Kidney (tissue), 14 donors: ENCODE measurements around the gene GFOD1. TPM values are rescaled to one million over a fixed set of nuclear protein-coding genes. Genes with fewer than 3 reads are reported as not detected.
"Not testable (repeated sequence)": the region's sequence is repeated elsewhere in the genome, so short reads cannot be mapped to it uniquely, and the experiment has no call there.

Source experiments
- DNase-seq, 5 donors: peaks; one replicate each; pipeline ENCODE4 v3.0.0-alpha.2; 2013 to 2020
- FAIRE-seq: peaks from 2 replicates; lab custom pipeline; 2012; peaks lifted over from hg19 to GRCh38; lab: Jason Lieb, UNC
- H3K27ac ChIP-seq, 2 donors: one replicate each; pipeline ENCODE4 v1.7.0; 2013; ENCODE audit warnings: low read depth in 2 of 2, low read length in 2 of 2, inconsistent platforms in 1 of 2
- H3K27me3 ChIP-seq: one replicate; pipeline ENCODE4 v1.7.1; 2013; ENCODE audit warnings: low read length, inconsistent platforms; ENCODE audit not compliant: control insufficient read depth, insufficient read depth
- H3K36me3 ChIP-seq, 3 donors: one replicate each; pipeline versions ENCODE4 v1.7.0 to v1.7.1; 2013; ENCODE audit warnings: low read length in 3 of 3, control low read depth in 1 of 3, inconsistent platforms in 1 of 3; ENCODE audit not compliant: insufficient read depth in 3 of 3, control insufficient read depth in 2 of 3
- H3K4me1 ChIP-seq, 3 donors: one replicate each; pipeline versions ENCODE4 v1.7.0 to v1.7.1; 2013; ENCODE audit warnings: low read length in 3 of 3, inconsistent platforms in 1 of 3, low read depth in 1 of 3; ENCODE audit not compliant: control insufficient read depth in 2 of 3, insufficient read depth in 2 of 3
- H3K4me3 ChIP-seq, 3 donors: one replicate each; pipeline versions ENCODE4 v1.7.0 to v1.8.1; 2013; ENCODE audit warnings: low read length in 3 of 3, control low read depth in 1 of 3, inconsistent platforms in 1 of 3
- H3K9ac ChIP-seq, 3 donors: one replicate each; pipeline versions ENCODE4 v1.7.0 to v1.7.1; 2013; ENCODE audit warnings: low read length in 3 of 3, control low read depth in 1 of 3, inconsistent platforms in 1 of 3
- H3K9me3 ChIP-seq, 3 donors: one replicate each; pipeline versions ENCODE4 v1.7.0 to v1.7.1; 2013; ENCODE audit warnings: low read length in 3 of 3, control low read depth in 1 of 3, inconsistent platforms in 1 of 3; ENCODE audit not compliant: control insufficient read depth in 2 of 3, insufficient read depth in 1 of 3
- intact Hi-C: fragments of 100-400 bp; cut with DNase I; formaldehyde crosslinking; loops from one replicate; pipeline ENCODE4 v1.11.1; 2022
- polyA plus RNA-seq: library from polyadenylated mRNA; stranded (reverse); fragments of 350-450 nt; fragmentation: Illumina TruSeq; extraction: RNeasy Lipid Tissue Mini Kit (QIAGEN cat#74804); gene quantifications from one replicate; pipeline ENCODE4 v1.2.3, GENCODE V29; 2014; ENCODE audit warnings: low read depth, low replicate concordance; ENCODE audit not compliant: insufficient read depth
- total RNA-seq: library from RNA; stranded (reverse); fragmentation: NEBNext Ultra II Directional; extraction: Animal tissue kit (Norgen Biotek cat#: 25700); gene quantifications from one replicate; pipeline ENCODE4 v1.2.1, GENCODE V29; 2021
- TF ChIP-seq, protein P1 (sequence below): IDR thresholded peaks from 3 replicates; pipeline ENCODE4 v1.5.1; 2012; ENCODE audit warnings: mild to moderate bottlenecking, moderate library complexity, borderline replicate concordance; ENCODE audit not compliant: insufficient read depth; ENCODE audit errors: extremely low read depth
- donor health status: control.
- donor health status: control.
- donor health status: control.
- donor health status: control.
- donor health status: control.
- donor health status: DM: yes; HTN: yes; CAD: no.
- donor health status: Normal renal cell carcinoma (clear cell type).

Gene GFOD1
- total and polyA plus RNA-seq, 2 donors from 2014 or later: 2.1 to 14.6 TPM

DNA sequence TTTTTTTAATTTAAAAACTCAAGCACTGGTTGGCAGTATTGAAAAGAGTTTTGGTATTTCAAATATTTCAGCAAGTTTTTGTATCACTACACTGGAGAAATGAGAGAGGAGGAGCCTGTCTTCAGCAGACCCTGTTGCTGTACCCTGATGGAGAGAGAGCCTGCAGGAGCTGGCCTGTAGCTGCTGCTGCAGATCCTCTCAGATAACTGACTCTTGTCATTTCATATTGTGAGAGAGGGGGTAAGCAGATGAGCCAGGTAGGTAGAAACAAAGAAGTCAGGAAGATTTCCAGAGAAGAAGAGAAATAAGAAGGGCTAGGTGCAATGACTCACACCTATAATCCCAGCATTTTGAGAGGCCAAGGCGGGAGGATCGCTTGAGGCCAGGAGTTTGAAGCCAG, 94.9 kb downstream of the GFOD1 start:
- TF ChIP-seq, protein P1, sequence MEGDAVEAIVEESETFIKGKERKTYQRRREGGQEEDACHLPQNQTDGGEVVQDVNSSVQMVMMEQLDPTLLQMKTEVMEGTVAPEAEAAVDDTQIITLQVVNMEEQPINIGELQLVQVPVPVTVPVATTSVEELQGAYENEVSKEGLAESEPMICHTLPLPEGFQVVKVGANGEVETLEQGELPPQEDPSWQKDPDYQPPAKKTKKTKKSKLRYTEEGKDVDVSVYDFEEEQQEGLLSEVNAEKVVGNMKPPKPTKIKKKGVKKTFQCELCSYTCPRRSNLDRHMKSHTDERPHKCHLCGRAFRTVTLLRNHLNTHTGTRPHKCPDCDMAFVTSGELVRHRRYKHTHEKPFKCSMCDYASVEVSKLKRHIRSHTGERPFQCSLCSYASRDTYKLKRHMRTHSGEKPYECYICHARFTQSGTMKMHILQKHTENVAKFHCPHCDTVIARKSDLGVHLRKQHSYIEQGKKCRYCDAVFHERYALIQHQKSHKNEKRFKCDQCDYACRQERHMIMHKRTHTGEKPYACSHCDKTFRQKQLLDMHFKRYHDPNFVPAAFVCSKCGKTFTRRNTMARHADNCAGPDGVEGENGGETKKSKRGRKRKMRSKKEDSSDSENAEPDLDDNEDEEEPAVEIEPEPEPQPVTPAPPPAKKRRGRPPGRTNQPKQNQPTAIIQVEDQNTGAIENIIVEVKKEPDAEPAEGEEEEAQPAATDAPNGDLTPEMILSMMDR: no peak
- DNase-seq (no peak), FAIRE-seq (no peak)
- no peak overlapping the region for H3K9ac ChIP-seq
- H3K4me1 ChIP-seq: no peaks in the 10 kb centered on the region
- H3K27me3 ChIP-seq: no peaks in the 10 kb centered on the region
- intact Hi-C loops: no loop called here
- no peaks in the 10 kb centered on the region for H3K36me3 ChIP-seq
- no peak overlapping the region for H3K4me3 ChIP-seq
- H3K27ac ChIP-seq: no peak overlapping the region
- no peaks in the 10 kb centered on the region for H3K9me3 ChIP-seq

DNA sequence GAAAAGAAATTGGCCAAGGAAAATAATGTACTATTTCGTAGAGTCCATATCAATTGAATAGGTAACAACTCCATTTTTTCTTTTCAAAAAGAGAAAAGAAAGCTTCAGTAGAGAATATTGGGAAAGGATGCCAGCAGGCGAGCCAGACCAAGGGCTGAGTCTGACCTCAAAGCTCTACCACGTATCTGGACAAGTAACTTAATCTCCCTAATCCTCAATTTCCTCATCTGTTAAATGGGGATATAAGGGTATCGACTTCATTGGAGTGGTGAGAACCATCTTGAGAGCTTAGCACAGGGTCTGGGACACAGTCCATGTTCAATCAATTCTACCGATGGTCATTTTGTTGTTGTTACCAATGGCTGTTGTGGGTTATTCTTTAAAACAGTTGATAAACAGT, 95.9 kb downstream of the GFOD1 start:
- Histone ChIP-seq H3K4me1 (no peaks in the 10 kb centered on the region), H3K27ac (no peak overlapping the region), H3K9me3 (no peaks in the 10 kb centered on the region), H3K27me3 (no peaks in the 10 kb centered on the region), H3K4me3 (no peak overlapping the region), H3K36me3 (no peaks in the 10 kb centered on the region), H3K9ac (no peak overlapping the region)
- no peak for FAIRE-seq
- TF ChIP-seq, protein P1: no peak
- no peak for DNase-seq
- intact Hi-C loops: no loop called here

DNA sequence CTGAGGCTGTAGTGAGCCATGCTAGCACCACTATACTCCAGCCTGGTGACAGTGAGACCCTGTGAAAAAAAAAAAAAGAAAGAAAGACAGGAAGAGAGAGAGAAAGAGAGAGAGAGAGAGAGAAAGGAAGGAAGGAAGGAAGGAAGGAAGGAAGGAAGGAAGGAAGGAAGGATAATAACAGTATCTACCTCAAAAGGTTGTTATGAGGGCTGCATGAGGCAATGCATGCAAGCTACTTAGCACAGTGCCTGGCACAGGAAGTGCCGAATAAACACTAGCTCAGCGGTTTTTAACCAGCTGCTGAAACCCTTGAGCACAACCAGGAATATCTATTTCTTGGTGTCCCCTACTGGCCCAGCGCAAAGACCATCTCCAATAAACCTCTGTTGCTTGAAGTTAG, 96.7 kb downstream of the GFOD1 start:
- TF ChIP-seq, protein P1: no peak
- intact Hi-C loops: no loop called here
- no peaks in the 10 kb centered on the region for H3K27me3 ChIP-seq
- H3K9ac ChIP-seq: no peak overlapping the region
- H3K9me3 ChIP-seq: no peaks in the 10 kb centered on the region
- no peak for DNase-seq
- no peak for FAIRE-seq
- no peak overlapping the region for H3K27ac ChIP-seq
- H3K36me3 ChIP-seq: no peaks in the 10 kb centered on the region
- no peaks in the 10 kb centered on the region for H3K4me1 ChIP-seq
- H3K4me3 ChIP-seq: no peak overlapping the region

DNA sequence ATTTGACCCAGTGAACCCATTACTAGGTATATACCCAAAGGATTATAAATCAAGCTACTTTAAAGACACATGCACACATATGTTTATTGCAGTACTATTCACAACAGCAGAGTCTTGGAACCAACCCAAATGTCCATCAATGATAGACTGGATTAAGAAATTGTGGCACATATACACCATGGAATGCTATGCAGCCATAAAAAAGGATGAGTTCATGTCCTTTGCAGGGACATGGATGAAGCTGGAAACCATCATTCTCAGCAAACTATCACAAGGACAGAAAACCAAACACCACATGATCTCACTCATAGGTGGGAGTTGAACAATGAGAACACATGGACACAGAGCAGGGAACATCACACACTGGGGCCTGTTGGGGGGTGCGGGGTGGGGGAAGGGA, 98.2 kb downstream of the GFOD1 start:
- H3K36me3 ChIP-seq, FAIRE-seq, H3K27me3 ChIP-seq, H3K4me3 ChIP-seq, DNase-seq, H3K9ac ChIP-seq, H3K27ac ChIP-seq, intact Hi-C loops, H3K4me1 ChIP-seq, H3K9me3 ChIP-seq: not testable (repeated sequence)

DNA sequence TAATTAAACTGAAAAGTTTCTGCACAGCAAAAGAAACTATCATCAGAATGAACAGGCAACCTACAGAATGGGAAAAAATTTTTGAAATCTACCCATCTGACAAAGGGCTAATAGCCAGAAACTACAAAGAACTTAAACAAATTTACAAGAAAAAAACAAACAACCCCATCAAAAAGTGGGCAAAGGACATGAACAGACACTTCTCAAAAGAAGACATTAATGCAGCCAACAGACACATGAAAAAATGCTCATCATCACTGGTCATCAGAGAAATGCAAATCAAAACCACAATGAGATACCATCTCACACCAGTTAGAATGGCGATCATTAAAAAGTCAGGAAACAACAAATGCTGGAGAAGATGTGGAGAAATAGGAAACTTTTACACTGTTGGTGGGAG, 98.6 kb downstream of the GFOD1 start:
- intact Hi-C loops, H3K4me3 ChIP-seq, DNase-seq, H3K27me3 ChIP-seq, FAIRE-seq, H3K9me3 ChIP-seq, H3K9ac ChIP-seq, H3K27ac ChIP-seq, H3K4me1 ChIP-seq, H3K36me3 ChIP-seq: not testable (repeated sequence)
